GM18519 (cell line): ENCODE measurements around the gene GIT2.
A peak's percentile ranks its signal among the peaks of the same experiment; 100 is the strongest.

ENCODE experiments used
- ATAC-seq: cut with Tn5 transposase; IDR thresholded peaks from one replicate; pipeline ENCODE4 v1.9.1; 2021; ENCODE audit warnings: mild to moderate bottlenecking, moderate library complexity; ENCODE audit not compliant: unreplicated experiment, low FRiP score

GIT2 gene

GRCh38 chr12:110007881-110008280, 11.7 kb upstream of the GIT2 start:
- no peak for ATAC-seq

GRCh38 chr12:110006115-110006514, 9.9 kb upstream of the GIT2 start:
- ATAC-seq, result no peak

GRCh38 chr12:110005319-110005973, 9.3 kb upstream of the GIT2 start:
- ATAC-seq, result no peak

- ATAC-seq, result peak; percentile 46
Observed at GRCh38 chr12:110004598-110004997, 8.4 kb upstream of the GIT2 start.

GRCh38 chr12:110002676-110003515, 6.7 kb upstream of the GIT2 start:
- ATAC-seq, result no peak

GRCh38 chr12:110001596-110001995, 5.4 kb upstream of the GIT2 start:
- no peak for ATAC-seq

- ATAC-seq, result no peak
Observed at GRCh38 chr12:109999983-110000505, 3.9 kb upstream of the GIT2 start.

- no peak for ATAC-seq
Observed at GRCh38 chr12:109999649-109999971, 3.4 kb upstream of the GIT2 start.

- no peak for ATAC-seq
Observed at GRCh38 chr12:109998904-109999648, 2.9 kb upstream of the GIT2 start, which contains the start of gene ANKRD13A. TSS of gene ANKRD13A (plus strand) at chr12:109999430. CDS start at chr12:109999689, 259 bp downstream.

- ATAC-seq, result no peak
Observed at GRCh38 chr12:109998241-109998903, 2.2 kb upstream of the GIT2 start.

GRCh38 chr12:109997393-109997792, 1.2 kb upstream of the GIT2 start:
- no peak for ATAC-seq

- no peak for ATAC-seq
Observed at GRCh38 chr12:109996483-109996853, 300 bp upstream of the GIT2 start.

GRCh38 chr12:109995361-109995685, 845 bp downstream of the GIT2 start:
- ATAC-seq, result no peak

- no peak for ATAC-seq
Observed at GRCh38 chr12:109994401-109995175, 1.6 kb downstream of the GIT2 start.

- ATAC-seq, result no peak
Observed at GRCh38 chr12:109993091-109993490, 3.1 kb downstream of the GIT2 start.

GRCh38 chr12:109991586-109991985, 4.6 kb downstream of the GIT2 start:
- no peak for ATAC-seq

GRCh38 chr12:109989380-109989779, 6.8 kb downstream of the GIT2 start:
- no peak for ATAC-seq

- ATAC-seq, result no peak
Observed at GRCh38 chr12:109988903-109989302, 7.3 kb downstream of the GIT2 start.

- no peak for ATAC-seq
Observed at GRCh38 chr12:109988274-109988673, 7.9 kb downstream of the GIT2 start.

GRCh38 chr12:109987615-109988014, 8.6 kb downstream of the GIT2 start:
- no peak for ATAC-seq
